ENCODE data around the gene MGAT3.

GRCh38 chr22:39519681-39520225 lies 62.9 kb downstream of the MGAT3 start:
- TF ChIP-seq CTCF (IDR thresholded peaks at IDR 0.05): no peak; the same call in 1 of the 2 replicates
- no peak for TF ChIP-seq POLR2AphosphoS5 (IDR thresholded peaks at IDR 0.05; ENCODE audit: low read depth, low read length)
- TF ChIP-seq TCF7L2 (IDR thresholded peaks at IDR 0.05; ENCODE audit: low read depth, low read length): no peak
- no peak for TF ChIP-seq REST (IDR thresholded peaks at IDR 0.05; ENCODE audit: insufficient read depth in 1 of 2, low read depth in 2 of 2, low read length in 1 of 2)
